Measurements from ENCODE around the gene ZNF429.
"Not testable (repeated sequence)": the region's sequence is repeated elsewhere in the genome, so short reads cannot be mapped to it uniquely, and the experiment has no call there.

ZNF429 gene

DNA sequence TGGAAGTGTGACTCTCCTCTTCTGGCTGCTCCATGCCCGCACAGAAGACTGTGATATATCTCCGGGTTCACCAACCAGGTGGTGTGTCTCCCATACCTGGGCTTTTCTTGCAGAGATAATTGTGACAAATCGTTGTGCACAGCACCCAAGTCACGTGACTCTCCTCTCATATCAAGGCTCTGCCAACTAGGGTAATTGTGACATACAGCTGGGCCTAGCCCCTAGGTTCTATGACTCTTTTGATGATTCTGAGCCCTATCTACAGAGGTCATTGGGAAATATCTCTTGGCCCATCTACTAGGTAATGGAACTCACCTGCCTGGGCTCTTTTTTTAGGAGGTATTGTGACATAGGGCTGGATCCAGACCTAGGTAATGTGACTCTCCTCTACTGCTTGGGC is 89.8 kb downstream of the ZNF429 start:
- Histone ChIP-seq H3K4me2 (ENCODE audit: low read depth, low read length, poor library complexity, severe bottlenecking) (no peak overlapping the region), H3K4me3 (ENCODE audit: insufficient read depth, low read length, poor library complexity, severe bottlenecking) (no peak overlapping the region), H3K9me2 (replicated peaks; ENCODE audit: insufficient read depth, low read length) (no peaks in the 10 kb centered on the region), H3F3A (ENCODE audit: insufficient read depth) (no peaks in the 10 kb centered on the region), H3K27me3 (ENCODE audit: low read length) (no peaks in the 10 kb centered on the region), H2AFZ (ENCODE audit: low read depth, low read length, severe bottlenecking) (no peak overlapping the region), H3K36me3 (ENCODE audit: low read length) (no peaks in the 10 kb centered on the region), H3K79me2 (ENCODE audit: insufficient read depth, low read length) (no peaks in the 10 kb centered on the region), H4K20me1 (ENCODE audit: low read depth, low read length) (no peaks in the 10 kb centered on the region), H3K27ac (ENCODE audit: low read depth, low read length) (no peak overlapping the region), H3K9ac (ENCODE audit: low read length) (no peak overlapping the region), H3K9me3 (ENCODE audit: insufficient read depth, low read length) (no peaks in the 10 kb centered on the region)
- TF ChIP-seq, protein P1, sequence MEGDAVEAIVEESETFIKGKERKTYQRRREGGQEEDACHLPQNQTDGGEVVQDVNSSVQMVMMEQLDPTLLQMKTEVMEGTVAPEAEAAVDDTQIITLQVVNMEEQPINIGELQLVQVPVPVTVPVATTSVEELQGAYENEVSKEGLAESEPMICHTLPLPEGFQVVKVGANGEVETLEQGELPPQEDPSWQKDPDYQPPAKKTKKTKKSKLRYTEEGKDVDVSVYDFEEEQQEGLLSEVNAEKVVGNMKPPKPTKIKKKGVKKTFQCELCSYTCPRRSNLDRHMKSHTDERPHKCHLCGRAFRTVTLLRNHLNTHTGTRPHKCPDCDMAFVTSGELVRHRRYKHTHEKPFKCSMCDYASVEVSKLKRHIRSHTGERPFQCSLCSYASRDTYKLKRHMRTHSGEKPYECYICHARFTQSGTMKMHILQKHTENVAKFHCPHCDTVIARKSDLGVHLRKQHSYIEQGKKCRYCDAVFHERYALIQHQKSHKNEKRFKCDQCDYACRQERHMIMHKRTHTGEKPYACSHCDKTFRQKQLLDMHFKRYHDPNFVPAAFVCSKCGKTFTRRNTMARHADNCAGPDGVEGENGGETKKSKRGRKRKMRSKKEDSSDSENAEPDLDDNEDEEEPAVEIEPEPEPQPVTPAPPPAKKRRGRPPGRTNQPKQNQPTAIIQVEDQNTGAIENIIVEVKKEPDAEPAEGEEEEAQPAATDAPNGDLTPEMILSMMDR (IDR thresholded peaks at IDR 0.05; ENCODE audit: insufficient read depth, low read length, poor library complexity, severe bottlenecking): no peak
- TF ChIP-seq EZH2phosphoT487 (conservative IDR thresholded peaks at IDR 0.05; ENCODE audit: low read length): no peak

GRCh38 chr19:21602082-21602658 is 96.8 kb downstream of the ZNF429 start:
- no peaks in the 10 kb centered on the region for H3K27me3 ChIP-seq (ENCODE audit: low read length)
- no peak for TF ChIP-seq EZH2phosphoT487 (conservative IDR thresholded peaks at IDR 0.05; ENCODE audit: low read length)
- TF ChIP-seq, protein P1 (IDR thresholded peaks at IDR 0.05; ENCODE audit: insufficient read depth, low read length, poor library complexity, severe bottlenecking): no peak
- no peaks in the 10 kb centered on the region for H3K9me3 ChIP-seq (ENCODE audit: insufficient read depth, low read length)
- H3K27ac ChIP-seq (ENCODE audit: low read depth, low read length): no peak overlapping the region
- no peak overlapping the region for H3K9ac ChIP-seq (ENCODE audit: low read length)
- no peak overlapping the region for H3K4me2 ChIP-seq (ENCODE audit: low read depth, low read length, poor library complexity, severe bottlenecking)
- no peaks in the 10 kb centered on the region for H3K9me2 ChIP-seq (replicated peaks; ENCODE audit: insufficient read depth, low read length)
- H3K79me2 ChIP-seq (ENCODE audit: insufficient read depth, low read length): no peaks in the 10 kb centered on the region
- no peak overlapping the region for H3K4me3 ChIP-seq (ENCODE audit: insufficient read depth, low read length, poor library complexity, severe bottlenecking)
- no peaks in the 10 kb centered on the region for H3K36me3 ChIP-seq (ENCODE audit: low read length)
- no peak overlapping the region for H2AFZ ChIP-seq (ENCODE audit: low read depth, low read length, severe bottlenecking)
- no peaks in the 10 kb centered on the region for H3F3A ChIP-seq (ENCODE audit: insufficient read depth)
- no peaks in the 10 kb centered on the region for H4K20me1 ChIP-seq (ENCODE audit: low read depth, low read length)

DNA sequence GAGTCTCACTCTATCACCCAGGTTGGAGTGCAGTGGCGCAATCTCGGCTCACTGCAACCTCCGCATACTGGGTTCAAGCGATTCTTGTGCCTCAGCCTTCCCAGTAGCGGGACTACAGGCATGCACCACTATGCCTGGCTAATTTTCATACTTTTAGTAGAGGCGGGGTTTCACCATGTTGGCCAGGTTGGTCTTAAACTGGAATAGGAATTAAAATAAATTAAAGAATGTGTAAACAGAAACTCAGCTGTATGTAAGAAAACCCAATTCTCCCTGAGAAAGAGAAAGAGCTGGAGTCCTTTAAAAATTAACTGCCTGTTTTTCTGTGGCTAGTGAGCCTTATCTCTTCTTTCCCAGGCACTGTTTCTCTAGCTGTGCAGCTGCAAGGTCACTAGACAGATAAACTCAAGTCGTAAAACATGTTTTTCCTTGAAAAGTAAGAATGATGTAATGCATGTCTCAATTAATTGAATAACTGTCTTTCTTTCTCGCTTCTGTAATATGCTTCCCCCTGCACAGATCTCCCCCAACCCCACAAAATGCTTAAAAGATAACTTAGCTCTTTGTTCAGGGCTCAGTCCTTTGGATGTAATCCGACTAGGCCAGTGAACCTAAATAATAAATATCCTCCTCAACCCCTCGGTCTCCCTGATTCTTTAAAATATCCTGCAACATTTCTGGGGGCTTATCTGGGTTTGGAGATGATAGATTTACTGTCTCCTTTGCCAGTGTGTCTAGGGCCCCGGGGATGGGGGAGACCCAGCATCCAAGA is 97.4 kb downstream of the ZNF429 start:
- H3F3A ChIP-seq (ENCODE audit: insufficient read depth); H3K9me2 ChIP-seq (replicated peaks; ENCODE audit: insufficient read depth, low read length); H3K79me2 ChIP-seq (ENCODE audit: insufficient read depth, low read length); H3K36me3 ChIP-seq (ENCODE audit: low read length); H3K9me3 ChIP-seq (ENCODE audit: insufficient read depth, low read length); H3K4me2 ChIP-seq (ENCODE audit: low read depth, low read length, poor library complexity, severe bottlenecking); H3K27ac ChIP-seq (ENCODE audit: low read depth, low read length); H3K9ac ChIP-seq (ENCODE audit: low read length); H2AFZ ChIP-seq (ENCODE audit: low read depth, low read length, severe bottlenecking); H3K27me3 ChIP-seq (ENCODE audit: low read length); H4K20me1 ChIP-seq (ENCODE audit: low read depth, low read length); H3K4me3 ChIP-seq (ENCODE audit: insufficient read depth, low read length, poor library complexity, severe bottlenecking): not testable (repeated sequence)
